SU-DHL-6 (cell line): ENCODE results near the gene TRAIP.

ENCODE experiments used
- H2AFZ ChIP-seq: fragments of 200-600 bp; sonication (generic); 2 replicates; pipeline ENCODE4 v1.6.1; 2014; ENCODE audit warnings: low read depth, mild to moderate bottlenecking, moderate library complexity, mixed read lengths, antibody characterized with exemption, low read length; ENCODE audit not compliant: severe bottlenecking
- H3F3A ChIP-seq: fragments of 200-600 bp; shearing (Covaris generic); 2 replicates; pipeline ENCODE4 v1.6.0; 2016; ENCODE audit warnings: antibody characterized with exemption, mild to moderate bottlenecking; ENCODE audit not compliant: insufficient read depth
- H3K27ac ChIP-seq: fragments of 200-600 bp; sonication (generic); 2 replicates; pipeline ENCODE4 v1.5.1; 2016; ENCODE audit warnings: low read depth, mild to moderate bottlenecking, low read length, moderate library complexity, mixed read lengths
- H3K27me3 ChIP-seq: fragments of 200-600 bp; sonication (generic), shearing (Covaris generic); 2 replicates; pipeline ENCODE4 v1.6.0; 2014; ENCODE audit warnings: mild to moderate bottlenecking, low read length
- H3K36me3 ChIP-seq: fragments of 200-600 bp; sonication (generic); 2 replicates; pipeline ENCODE4 v1.6.1; 2014; ENCODE audit warnings: mild to moderate bottlenecking, low read length, mixed read lengths
- H3K4me2 ChIP-seq: fragments of 300-600, 200-600 bp; shearing (Covaris generic), sonication (generic); 2 replicates; pipeline ENCODE4 v1.6.0; 2014; ENCODE audit warnings: low read length, low read depth, mild to moderate bottlenecking; ENCODE audit not compliant: poor library complexity, severe bottlenecking
- H3K4me3 ChIP-seq: fragments of 200-600 bp; sonication (generic); 2 replicates; pipeline ENCODE4 v1.5.1; 2014; ENCODE audit warnings: antibody characterized with exemption, low read length, mild to moderate bottlenecking, mixed read lengths; ENCODE audit not compliant: insufficient read depth, poor library complexity, severe bottlenecking
- H3K79me2 ChIP-seq: fragments of 200-600 bp; sonication (generic); 2 replicates; pipeline ENCODE4 v1.6.1; 2014; ENCODE audit warnings: mild to moderate bottlenecking, low read length, moderate library complexity; ENCODE audit not compliant: insufficient read depth
- H3K9ac ChIP-seq: fragments of 200-600 bp; sonication (generic); 2 replicates; pipeline ENCODE4 v1.7.0; 2014; ENCODE audit warnings: mild to moderate bottlenecking, low read length
- H3K9me2 ChIP-seq: fragments of 200-600 bp; sonication (generic); replicated peaks from 2 replicates; pipeline ENCODE4 v1.6.1; 2014; ENCODE audit warnings: low read length; ENCODE audit not compliant: insufficient read depth
- H3K9me3 ChIP-seq: fragments of 200-600 bp; sonication (generic); 2 replicates; pipeline ENCODE4 v1.6.1; 2014; ENCODE audit warnings: low read length, mixed read lengths; ENCODE audit not compliant: insufficient read depth
- H4K20me1 ChIP-seq: fragments of 200-600 bp; sonication (generic); 2 replicates; pipeline ENCODE4 v1.6.1; 2014; ENCODE audit warnings: low read depth, mild to moderate bottlenecking, antibody characterized with exemption, low read length, moderate library complexity, mixed read lengths
- EZH2phosphoT487 ChIP-seq: fragments of 200-600 bp; sonication (generic), shearing (Covaris generic); conservative IDR thresholded peaks from 2 replicates; pipeline ENCODE4 v1.6.1; 2018; ENCODE audit warnings: mild to moderate bottlenecking, antibody characterized with exemption, low read length, moderate library complexity, mixed read lengths
- TF ChIP-seq, protein P1 (sequence below): fragments of 200-600 bp; sonication (generic); IDR thresholded peaks from one replicate; pipeline ENCODE4 v1.5.1; 2017; ENCODE audit warnings: antibody characterized with exemption, mild to moderate bottlenecking, low read length, moderate library complexity; ENCODE audit not compliant: insufficient read depth, poor library complexity, severe bottlenecking

The TRAIP gene

DNA sequence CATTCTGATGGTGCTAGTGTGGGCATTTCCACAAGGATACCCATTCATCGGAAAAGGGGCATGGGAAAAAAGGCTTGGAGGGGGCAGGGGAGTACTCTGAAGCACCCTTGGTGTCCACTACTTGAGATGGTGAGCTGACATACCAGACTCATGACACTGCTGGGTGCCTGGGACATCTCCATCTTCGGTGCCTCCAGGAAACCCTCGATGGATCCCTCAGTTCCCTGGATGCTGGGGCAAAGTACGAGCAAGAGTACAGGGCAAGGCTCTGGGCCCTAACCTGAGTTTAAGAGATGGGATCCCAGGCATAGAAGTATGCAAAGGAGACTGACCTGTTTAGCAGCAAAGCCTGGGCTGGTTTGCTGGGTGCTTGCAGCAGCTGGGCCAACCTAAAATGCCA lies 64.8 kb downstream of the TRAIP start:
- Histone ChIP-seq H3F3A (no peaks in the 10 kb centered on the region), H4K20me1 (no peaks in the 10 kb centered on the region), H2AFZ (no peak overlapping the region), H3K4me2 (no peak overlapping the region), H3K9me3 (no peaks in the 10 kb centered on the region), H3K9me2 (no peaks in the 10 kb centered on the region), H3K27me3 (no peaks in the 10 kb centered on the region), H3K27ac (no peak overlapping the region), H3K36me3 (no peaks in the 10 kb centered on the region), H3K79me2 (no peaks in the 10 kb centered on the region), H3K9ac (no peak overlapping the region), H3K4me3 (no peak overlapping the region)
- no peak for TF ChIP-seq EZH2phosphoT487

DNA sequence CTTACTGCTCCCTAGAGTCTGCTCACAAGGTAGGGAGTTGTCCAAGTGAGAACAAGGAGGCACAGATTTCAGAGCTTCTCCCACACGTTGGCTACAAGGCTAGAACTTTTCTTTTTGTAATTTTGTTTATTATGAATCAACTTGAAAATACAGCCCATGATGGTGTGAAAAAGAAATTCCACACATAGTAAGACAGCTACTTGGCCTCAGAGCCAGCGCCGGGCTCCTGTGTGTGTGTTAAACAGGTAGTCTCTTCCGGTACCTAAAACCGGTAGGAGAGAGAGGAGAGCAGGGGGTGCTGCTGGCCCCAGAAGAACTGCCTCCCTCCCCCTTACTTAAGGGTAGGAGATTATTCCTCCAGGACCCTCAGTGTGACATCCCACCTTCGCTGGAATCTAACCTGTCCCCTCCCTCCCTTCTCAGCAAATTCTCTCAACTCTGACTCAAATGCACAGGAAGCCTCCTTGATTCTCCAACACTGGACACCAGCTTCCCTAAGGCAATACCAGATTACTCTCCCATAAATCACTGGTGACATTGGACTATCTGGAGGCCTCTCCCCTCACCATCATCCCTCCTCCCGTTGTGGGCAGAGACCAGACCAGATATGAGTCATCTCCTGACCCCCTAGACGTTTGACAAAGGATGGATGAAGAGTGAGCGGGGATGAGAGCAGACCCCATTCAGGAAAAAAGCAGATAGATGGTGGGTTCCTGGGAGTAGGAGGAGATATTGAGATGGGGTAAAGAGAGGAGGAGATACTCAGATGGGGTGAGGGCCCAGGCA lies 65.5 kb downstream of the TRAIP start:
- Histone ChIP-seq H4K20me1 (no peaks in the 10 kb centered on the region), H3K79me2 (peaks cover 2% of the 10 kb centered on the region; the same call in 1 of the 2 replicates), H3K9ac (no peak overlapping the region), H3F3A (no peaks in the 10 kb centered on the region), H3K36me3 (no peaks in the 10 kb centered on the region), H2AFZ (no peak overlapping the region), H3K4me2 (no peak overlapping the region), H3K4me3 (no peak overlapping the region), H3K9me2 (no peaks in the 10 kb centered on the region), H3K27ac (no peak overlapping the region), H3K27me3 (no peaks in the 10 kb centered on the region), H3K9me3 (no peaks in the 10 kb centered on the region)
- TF ChIP-seq, protein P1, sequence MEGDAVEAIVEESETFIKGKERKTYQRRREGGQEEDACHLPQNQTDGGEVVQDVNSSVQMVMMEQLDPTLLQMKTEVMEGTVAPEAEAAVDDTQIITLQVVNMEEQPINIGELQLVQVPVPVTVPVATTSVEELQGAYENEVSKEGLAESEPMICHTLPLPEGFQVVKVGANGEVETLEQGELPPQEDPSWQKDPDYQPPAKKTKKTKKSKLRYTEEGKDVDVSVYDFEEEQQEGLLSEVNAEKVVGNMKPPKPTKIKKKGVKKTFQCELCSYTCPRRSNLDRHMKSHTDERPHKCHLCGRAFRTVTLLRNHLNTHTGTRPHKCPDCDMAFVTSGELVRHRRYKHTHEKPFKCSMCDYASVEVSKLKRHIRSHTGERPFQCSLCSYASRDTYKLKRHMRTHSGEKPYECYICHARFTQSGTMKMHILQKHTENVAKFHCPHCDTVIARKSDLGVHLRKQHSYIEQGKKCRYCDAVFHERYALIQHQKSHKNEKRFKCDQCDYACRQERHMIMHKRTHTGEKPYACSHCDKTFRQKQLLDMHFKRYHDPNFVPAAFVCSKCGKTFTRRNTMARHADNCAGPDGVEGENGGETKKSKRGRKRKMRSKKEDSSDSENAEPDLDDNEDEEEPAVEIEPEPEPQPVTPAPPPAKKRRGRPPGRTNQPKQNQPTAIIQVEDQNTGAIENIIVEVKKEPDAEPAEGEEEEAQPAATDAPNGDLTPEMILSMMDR, result no peak

DNA sequence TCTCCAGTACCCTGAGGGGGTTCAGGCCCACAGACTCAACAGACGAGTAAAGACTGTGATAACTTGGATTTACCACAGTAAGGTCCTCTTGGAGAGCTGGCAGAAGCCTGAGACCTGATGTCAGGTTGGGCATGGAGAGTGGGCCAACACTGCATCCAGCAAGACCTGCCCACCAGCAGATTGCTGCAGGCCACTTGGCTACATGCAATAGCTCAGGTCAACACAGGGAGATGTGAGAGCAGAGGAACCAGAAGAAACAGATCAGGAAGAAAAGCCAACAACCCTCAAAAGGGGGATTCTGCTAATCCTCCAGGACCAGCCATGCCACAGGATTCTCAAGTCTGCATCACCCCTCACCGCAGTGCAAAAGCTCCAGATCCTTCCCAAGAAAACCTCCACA lies 68.3 kb downstream of the TRAIP start:
- H4K20me1 ChIP-seq, result no peaks in the 10 kb centered on the region
- H2AFZ ChIP-seq, result no peak overlapping the region
- H3K79me2 ChIP-seq, result peaks cover 18% of the 10 kb centered on the region
- no peaks in the 10 kb centered on the region for H3K27me3 ChIP-seq
- no peak overlapping the region for H3K4me2 ChIP-seq
- no peaks in the 10 kb centered on the region for H3K36me3 ChIP-seq
- no peaks in the 10 kb centered on the region for H3K9me2 ChIP-seq
- H3K27ac ChIP-seq, result no peak overlapping the region
- H3F3A ChIP-seq, result no peaks in the 10 kb centered on the region
- TF ChIP-seq EZH2phosphoT487, result no peak
- TF ChIP-seq, protein P1, result no peak
- no peak overlapping the region for H3K4me3 ChIP-seq
- H3K9me3 ChIP-seq, result no peaks in the 10 kb centered on the region
- no peak overlapping the region for H3K9ac ChIP-seq

DNA sequence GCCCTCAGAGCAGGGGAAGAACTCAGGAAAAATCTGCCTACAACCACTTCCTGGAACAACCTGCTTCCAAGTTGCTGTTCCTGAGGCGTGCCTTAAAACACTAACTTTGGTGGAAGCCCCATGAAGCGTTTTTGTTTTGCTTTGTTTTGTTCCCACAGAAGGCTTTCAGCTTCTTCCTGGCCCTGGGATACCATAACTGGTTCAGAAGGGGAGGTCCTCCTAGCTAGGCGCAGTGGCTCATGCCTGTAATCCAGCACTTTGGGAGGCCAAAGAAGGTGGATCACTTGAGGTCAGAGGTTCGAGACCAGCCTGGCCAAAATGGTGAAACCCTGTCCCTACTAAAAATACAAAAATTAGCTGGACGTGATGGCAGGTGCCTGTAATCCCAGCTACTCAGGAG lies 68.8 kb downstream of the TRAIP start:
- no peak overlapping the region for H3K9ac ChIP-seq
- no peaks in the 10 kb centered on the region for H3K27me3 ChIP-seq
- no peaks in the 10 kb centered on the region for H3K9me2 ChIP-seq
- no peak overlapping the region for H3K4me3 ChIP-seq
- H3K27ac ChIP-seq, result no peak overlapping the region
- no peak overlapping the region for H3K4me2 ChIP-seq
- H3K9me3 ChIP-seq, result no peaks in the 10 kb centered on the region
- TF ChIP-seq, protein P1, result no peak
- TF ChIP-seq EZH2phosphoT487, result no peak
- H3K79me2 ChIP-seq, result peaks cover 18% of the 10 kb centered on the region
- no peaks in the 10 kb centered on the region for H3K36me3 ChIP-seq
- no peaks in the 10 kb centered on the region for H3F3A ChIP-seq
- no peaks in the 10 kb centered on the region for H4K20me1 ChIP-seq
- H2AFZ ChIP-seq, result no peak overlapping the region
